ENCODE results near the gene ZBBX.

ZBBX gene

DNA sequence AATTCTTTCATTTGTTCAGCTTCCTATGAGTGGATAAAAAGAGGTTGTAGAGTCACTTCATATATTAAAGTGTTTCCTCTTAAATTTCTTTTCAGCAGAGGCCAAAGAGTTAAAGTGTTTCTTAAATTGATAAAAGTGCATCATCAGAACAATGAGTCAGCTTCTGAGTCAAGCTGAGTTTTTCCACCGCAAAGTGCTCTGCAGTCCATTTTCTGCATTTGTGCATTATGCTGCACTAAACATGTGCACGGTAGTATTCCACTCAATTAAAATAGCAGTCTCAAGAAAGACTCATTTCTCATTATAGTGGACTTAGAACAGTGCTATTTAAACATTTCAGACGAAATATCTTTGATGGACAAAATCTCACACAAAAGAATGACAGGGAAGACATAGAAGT is 152.0 kb downstream of the ZBBX start:
- Histone ChIP-seq H3K4me1 (ENCODE audit: control insufficient read depth, low read depth, low read length) (no peaks in the 10 kb centered on the region), H3K27ac (ENCODE audit: low read length) (no peak overlapping the region), H3K9ac (ENCODE audit: low read length) (no peak overlapping the region), H3K9me3 (ENCODE audit: control insufficient read depth, low read depth, low read length) (no peaks in the 10 kb centered on the region), H3K4me3 (ENCODE audit: low read length) (no peak overlapping the region), H3K27me3 (ENCODE audit: control insufficient read depth, insufficient read depth, low read length) (no peaks in the 10 kb centered on the region), H3K36me3 (ENCODE audit: control insufficient read depth, low read depth, low read length) (no peaks in the 10 kb centered on the region)

DNA sequence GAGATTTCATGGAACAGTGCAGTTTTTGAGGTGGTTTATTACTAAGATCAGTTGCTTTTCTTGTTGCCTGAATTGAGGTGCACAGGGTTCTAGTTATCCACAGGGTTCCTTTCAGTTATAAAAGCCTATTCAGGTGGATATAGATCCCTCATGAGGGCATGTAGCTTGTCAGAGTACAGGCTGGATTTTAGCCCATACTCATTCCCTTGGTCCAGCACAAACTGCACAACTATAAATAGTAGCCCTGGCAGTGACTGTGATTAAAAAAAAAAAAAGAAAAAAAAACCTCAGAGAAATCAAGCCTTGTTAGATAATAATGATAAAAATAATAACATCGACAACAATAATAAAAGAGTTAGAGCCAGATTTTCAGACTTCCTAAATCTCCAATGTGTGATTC is 154.3 kb downstream of the ZBBX start:
- Histone ChIP-seq H3K27me3 (ENCODE audit: control insufficient read depth, insufficient read depth, low read length) (no peaks in the 10 kb centered on the region), H3K4me3 (ENCODE audit: low read length) (no peak overlapping the region), H3K4me1 (ENCODE audit: control insufficient read depth, low read depth, low read length) (no peaks in the 10 kb centered on the region), H3K36me3 (ENCODE audit: control insufficient read depth, low read depth, low read length) (no peaks in the 10 kb centered on the region), H3K9ac (ENCODE audit: low read length) (no peak overlapping the region), H3K9me3 (ENCODE audit: control insufficient read depth, low read depth, low read length) (no peaks in the 10 kb centered on the region), H3K27ac (ENCODE audit: low read length) (no peak overlapping the region)

DNA sequence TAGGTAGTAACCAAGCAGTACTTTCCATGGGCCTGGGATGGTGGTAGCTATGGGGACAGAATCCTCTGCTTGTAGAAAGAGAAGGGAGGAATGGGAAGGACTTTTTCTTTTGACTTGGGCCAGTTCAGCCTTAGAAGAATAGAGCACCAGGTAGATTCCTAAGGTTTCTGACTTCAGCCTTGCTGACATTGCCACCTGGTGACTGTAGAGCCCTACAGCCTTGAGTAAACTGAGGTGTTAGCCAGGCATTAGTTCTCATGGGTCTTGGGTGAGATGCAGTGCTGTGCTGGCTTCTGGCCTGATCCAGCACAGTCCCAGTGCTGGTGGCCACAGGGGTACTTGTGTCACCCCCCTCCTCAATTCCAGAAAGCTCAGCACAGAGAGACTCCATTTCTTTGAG is 171.1 kb downstream of the ZBBX start:
- H3K9ac ChIP-seq (ENCODE audit: low read length): no peak overlapping the region
- no peaks in the 10 kb centered on the region for H3K36me3 ChIP-seq (ENCODE audit: control insufficient read depth, low read depth, low read length)
- H3K4me3 ChIP-seq (ENCODE audit: low read length): no peak overlapping the region
- no peaks in the 10 kb centered on the region for H3K4me1 ChIP-seq (ENCODE audit: control insufficient read depth, low read depth, low read length)
- no peak overlapping the region for H3K27ac ChIP-seq (ENCODE audit: low read length)
- H3K9me3 ChIP-seq (ENCODE audit: control insufficient read depth, low read depth, low read length): no peaks in the 10 kb centered on the region
- H3K27me3 ChIP-seq (ENCODE audit: control insufficient read depth, insufficient read depth, low read length): no peaks in the 10 kb centered on the region

DNA sequence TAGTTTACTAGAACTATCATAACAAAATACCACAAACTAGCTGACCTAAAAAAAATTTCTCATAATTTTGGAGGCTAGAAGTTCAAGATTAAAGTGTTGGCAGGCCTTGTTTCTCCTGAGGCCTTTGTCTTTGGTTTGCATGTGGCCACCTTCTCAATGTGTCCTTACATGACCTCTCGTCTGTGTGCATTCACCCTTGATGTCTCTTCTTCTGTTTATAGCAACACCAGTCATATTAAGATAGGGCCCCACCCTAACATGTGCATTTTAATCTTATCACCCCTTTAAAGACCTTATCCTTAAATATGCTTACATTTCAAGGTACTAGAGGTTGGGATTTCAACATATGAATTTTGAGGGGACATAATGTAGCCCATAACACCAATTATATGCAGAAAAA is 177.0 kb downstream of the ZBBX start:
- Histone ChIP-seq H3K27me3 (ENCODE audit: control insufficient read depth, insufficient read depth, low read length) (no peaks in the 10 kb centered on the region), H3K36me3 (ENCODE audit: control insufficient read depth, low read depth, low read length) (no peaks in the 10 kb centered on the region), H3K4me1 (ENCODE audit: control insufficient read depth, low read depth, low read length) (no peaks in the 10 kb centered on the region), H3K9me3 (ENCODE audit: control insufficient read depth, low read depth, low read length) (no peaks in the 10 kb centered on the region), H3K27ac (ENCODE audit: low read length) (no peak overlapping the region), H3K4me3 (ENCODE audit: low read length) (no peak overlapping the region), H3K9ac (ENCODE audit: low read length) (no peak overlapping the region)

DNA sequence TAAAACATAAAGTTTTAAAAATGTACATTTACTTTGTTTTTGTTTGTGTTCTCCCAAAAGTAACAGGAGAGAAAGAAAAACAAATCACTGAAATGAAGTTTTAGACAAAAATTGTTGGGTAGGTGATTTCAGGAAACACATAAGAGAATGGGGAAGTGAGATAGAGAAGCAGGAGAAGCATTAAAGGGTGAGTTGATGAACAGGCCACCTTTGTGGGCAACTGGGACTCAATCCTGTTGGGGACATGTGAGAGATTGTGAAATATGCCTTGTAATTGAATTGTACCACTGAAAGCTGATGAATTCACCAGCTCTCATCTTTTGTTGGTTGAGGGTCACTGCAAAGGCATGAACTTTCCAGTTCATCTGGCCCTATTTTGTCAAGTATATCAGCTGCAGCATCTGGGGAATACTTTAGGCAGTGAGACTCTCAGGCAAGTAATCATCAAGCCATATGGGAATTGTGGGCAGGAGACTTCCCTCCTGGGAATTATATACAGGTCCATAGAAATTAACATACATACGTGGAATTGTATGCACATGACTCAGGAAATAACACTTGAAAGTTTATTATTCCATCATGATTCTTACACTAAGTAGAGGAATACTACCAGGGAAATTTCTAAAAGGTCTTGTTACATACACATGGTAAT is 181.0 kb downstream of the ZBBX start:
- no peaks in the 10 kb centered on the region for H3K36me3 ChIP-seq (ENCODE audit: control insufficient read depth, low read depth, low read length)
- H3K4me1 ChIP-seq (ENCODE audit: control insufficient read depth, low read depth, low read length): peaks cover 3% of the 10 kb centered on the region
- no peak overlapping the region for H3K9ac ChIP-seq (ENCODE audit: low read length)
- H3K4me3 ChIP-seq (ENCODE audit: low read length): no peak overlapping the region
- H3K27me3 ChIP-seq (ENCODE audit: control insufficient read depth, insufficient read depth, low read length): no peaks in the 10 kb centered on the region
- H3K27ac ChIP-seq (ENCODE audit: low read length): no peak overlapping the region
- no peaks in the 10 kb centered on the region for H3K9me3 ChIP-seq (ENCODE audit: control insufficient read depth, low read depth, low read length)

Measured in iPS-18a (cell line).